GM23248 (cell line): ENCODE data around the gene PPP3R1.

Source experiments
- EZH2 ChIP-seq: fragments of 200-600 bp; sonication (generic); IDR thresholded peaks from 2 replicates; pipeline ENCODE4 v1.6.1; 2018; ENCODE audit warnings: antibody characterized with exemption, mild to moderate bottlenecking; ENCODE audit not compliant: insufficient read depth, poor library complexity, severe bottlenecking
- EZH2phosphoT487 ChIP-seq: fragments of 200-600 bp; sonication (generic); IDR thresholded peaks from 2 replicates; pipeline ENCODE4 v1.6.1; 2018; ENCODE audit warnings: antibody characterized with exemption, moderate library complexity, mild to moderate bottlenecking, low read depth; ENCODE audit not compliant: insufficient read depth

- no peak for TF ChIP-seq EZH2
- TF ChIP-seq EZH2phosphoT487: no peak
Measured at GRCh38 chr2:68176657-68177056, 75.7 kb downstream of the PPP3R1 start.
